SK-N-SH treated with all-trans-retinoic acid at 6 μM for 48 hours (cell line): ENCODE measurements around the gene SLC6A18.

Experiments
- ARNTL ChIP-seq: fragments of 450-650 bp; formaldehyde crosslinking; IDR thresholded peaks from 2 replicates; pipeline ENCODE4 v1.5.0; 2020; ENCODE audit warnings: low read depth, mild to moderate bottlenecking, moderate library complexity, borderline replicate concordance
- ESRRG ChIP-seq: fragments of 250-450 bp; sonication (Bioruptor Pico); IDR thresholded peaks from 2 replicates; pipeline ENCODE4 v1.6.1; 2021; ENCODE audit warnings: mild to moderate bottlenecking
- OSR1 ChIP-seq: fragments of 250-450 bp; sonication (Bioruptor Pico); IDR thresholded peaks from 2 replicates; pipeline ENCODE4 v1.8.0; 2022; ENCODE audit warnings: moderate library complexity, mild to moderate bottlenecking, inconsistent platforms
- ZNF70 ChIP-seq: fragments of 450-650 bp; formaldehyde crosslinking; IDR thresholded peaks from 2 replicates; pipeline ENCODE4 v1.5.0; 2020; ENCODE audit warnings: mild to moderate bottlenecking, moderate library complexity
- ZNF8 ChIP-seq: fragments of 450-650 bp; formaldehyde crosslinking; IDR thresholded peaks from 2 replicates; pipeline ENCODE4 v1.5.0; 2020; ENCODE audit warnings: mild to moderate bottlenecking, moderate library complexity
- TF ChIP-seq, protein P1 (sequence below): fragments of 250-450 bp; sonication (Bioruptor Pico); IDR thresholded peaks from 2 replicates; pipeline ENCODE4 v1.8.0; 2021; ENCODE audit warnings: low read depth, mild to moderate bottlenecking, moderate library complexity, borderline replicate concordance

DNA sequence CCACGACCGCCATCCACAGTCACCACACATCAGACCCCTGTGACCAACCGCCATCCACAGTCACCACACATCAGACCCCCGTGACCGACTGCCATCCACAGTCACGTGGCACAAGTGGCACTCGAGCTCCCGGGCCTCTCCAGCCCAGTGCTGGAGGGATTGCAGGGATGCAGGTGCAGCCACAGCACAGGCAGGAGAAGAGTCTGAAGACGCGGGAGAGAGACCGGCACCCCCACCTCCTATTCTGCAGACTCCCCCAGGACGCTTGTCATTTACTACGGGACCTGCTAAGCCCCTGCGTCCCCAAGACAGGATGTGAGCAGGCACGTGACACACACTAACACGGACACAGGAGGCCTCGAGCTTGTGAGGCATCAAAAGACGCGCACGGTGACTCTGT lies 48.6 kb downstream of the SLC6A18 start:
- no peak for TF ChIP-seq OSR1
- no peak for TF ChIP-seq ARNTL
- TF ChIP-seq, protein P1, sequence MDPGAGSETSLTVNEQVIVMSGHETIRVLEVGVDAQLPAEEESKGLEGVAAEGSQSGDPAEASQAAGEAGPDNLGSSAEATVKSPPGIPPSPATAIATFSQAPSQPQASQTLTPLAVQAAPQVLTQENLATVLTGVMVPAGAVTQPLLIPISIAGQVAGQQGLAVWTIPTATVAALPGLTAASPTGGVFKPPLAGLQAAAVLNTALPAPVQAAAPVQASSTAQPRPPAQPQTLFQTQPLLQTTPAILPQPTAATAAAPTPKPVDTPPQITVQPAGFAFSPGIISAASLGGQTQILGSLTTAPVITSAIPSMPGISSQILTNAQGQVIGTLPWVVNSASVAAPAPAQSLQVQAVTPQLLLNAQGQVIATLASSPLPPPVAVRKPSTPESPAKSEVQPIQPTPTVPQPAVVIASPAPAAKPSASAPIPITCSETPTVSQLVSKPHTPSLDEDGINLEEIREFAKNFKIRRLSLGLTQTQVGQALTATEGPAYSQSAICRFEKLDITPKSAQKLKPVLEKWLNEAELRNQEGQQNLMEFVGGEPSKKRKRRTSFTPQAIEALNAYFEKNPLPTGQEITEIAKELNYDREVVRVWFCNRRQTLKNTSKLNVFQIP (CRISPR knock-in tag) = no peak
- no peak for TF ChIP-seq ZNF8 (CRISPR knock-in tag)
- TF ChIP-seq ZNF70 (CRISPR knock-in tag) = no peak
- no peak for TF ChIP-seq ESRRG (CRISPR knock-in tag)
